Activated naive CD8-positive, alpha-beta T cell (primary cell): ENCODE data around the gene CDC6.

Source experiments
- H3K27ac Mint-ChIP-seq: one replicate; pipeline ENCODE4 v1.8.0; 2021; ENCODE audit warnings: mixed read lengths
- H3K27me3 Mint-ChIP-seq: one replicate; pipeline ENCODE4 v1.8.0; 2021; ENCODE audit warnings: mixed read lengths
- H3K36me3 Mint-ChIP-seq: one replicate; pipeline ENCODE4 v1.8.0; 2021; ENCODE audit warnings: mixed read lengths
- H3K4me1 Mint-ChIP-seq: one replicate; pipeline ENCODE4 v1.8.0; 2021; ENCODE audit warnings: low read depth, mixed read lengths
- H3K4me3 Mint-ChIP-seq: one replicate; pipeline ENCODE4 v1.8.0; 2021; ENCODE audit warnings: mild to moderate bottlenecking, mixed read lengths
- H3K9me3 Mint-ChIP-seq: one replicate; pipeline ENCODE4 v1.8.0; 2021; ENCODE audit warnings: low read depth, mixed read lengths

The CDC6 gene

DNA sequence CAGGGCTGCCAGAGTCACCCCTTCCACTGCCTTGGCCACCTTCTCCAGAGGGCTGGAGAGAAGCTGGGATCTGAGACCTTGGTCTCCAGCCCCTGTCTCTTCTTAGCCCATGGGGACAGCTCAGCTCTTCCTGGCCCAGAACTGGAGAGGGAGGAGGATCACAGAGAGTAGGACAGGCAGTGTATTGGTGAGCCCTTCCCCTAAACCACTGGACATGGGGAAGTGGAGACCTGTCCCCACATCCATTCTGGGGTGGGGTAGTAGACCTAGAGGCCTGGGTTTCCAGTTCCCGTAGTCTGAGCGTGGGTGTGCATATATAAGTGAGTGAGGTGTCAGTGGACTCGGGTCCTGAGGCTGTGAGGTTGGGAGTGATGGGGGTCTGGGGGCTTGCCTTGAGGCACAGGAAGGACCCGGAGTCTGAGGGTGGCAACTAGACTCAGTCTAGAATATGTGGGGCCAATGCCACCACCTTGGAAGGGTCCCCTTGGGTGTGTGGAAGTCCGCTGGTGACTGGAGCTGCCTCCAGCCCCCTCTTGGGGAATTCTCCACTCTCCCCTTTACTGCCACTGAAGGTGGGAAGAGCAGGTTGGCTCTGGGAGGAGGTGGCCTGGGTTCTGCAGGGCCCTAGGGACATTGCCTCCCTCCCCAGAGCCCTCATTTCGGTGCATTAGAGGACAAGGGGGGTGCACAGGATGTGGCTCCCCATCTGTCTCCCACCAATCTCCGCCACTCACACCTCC, 56.9 kb downstream of the CDC6 start:
- peak overlapping the region; percentile 74 for H3K27ac Mint-ChIP-seq
- H3K4me3 Mint-ChIP-seq: peak overlapping the region; percentile 78
- peaks cover 78% of the 10 kb centered on the region for H3K4me1 Mint-ChIP-seq
- no peaks in the 10 kb centered on the region for H3K9me3 Mint-ChIP-seq
- no peaks in the 10 kb centered on the region for H3K27me3 Mint-ChIP-seq
- H3K36me3 Mint-ChIP-seq: peaks cover 5% of the 10 kb centered on the region

DNA sequence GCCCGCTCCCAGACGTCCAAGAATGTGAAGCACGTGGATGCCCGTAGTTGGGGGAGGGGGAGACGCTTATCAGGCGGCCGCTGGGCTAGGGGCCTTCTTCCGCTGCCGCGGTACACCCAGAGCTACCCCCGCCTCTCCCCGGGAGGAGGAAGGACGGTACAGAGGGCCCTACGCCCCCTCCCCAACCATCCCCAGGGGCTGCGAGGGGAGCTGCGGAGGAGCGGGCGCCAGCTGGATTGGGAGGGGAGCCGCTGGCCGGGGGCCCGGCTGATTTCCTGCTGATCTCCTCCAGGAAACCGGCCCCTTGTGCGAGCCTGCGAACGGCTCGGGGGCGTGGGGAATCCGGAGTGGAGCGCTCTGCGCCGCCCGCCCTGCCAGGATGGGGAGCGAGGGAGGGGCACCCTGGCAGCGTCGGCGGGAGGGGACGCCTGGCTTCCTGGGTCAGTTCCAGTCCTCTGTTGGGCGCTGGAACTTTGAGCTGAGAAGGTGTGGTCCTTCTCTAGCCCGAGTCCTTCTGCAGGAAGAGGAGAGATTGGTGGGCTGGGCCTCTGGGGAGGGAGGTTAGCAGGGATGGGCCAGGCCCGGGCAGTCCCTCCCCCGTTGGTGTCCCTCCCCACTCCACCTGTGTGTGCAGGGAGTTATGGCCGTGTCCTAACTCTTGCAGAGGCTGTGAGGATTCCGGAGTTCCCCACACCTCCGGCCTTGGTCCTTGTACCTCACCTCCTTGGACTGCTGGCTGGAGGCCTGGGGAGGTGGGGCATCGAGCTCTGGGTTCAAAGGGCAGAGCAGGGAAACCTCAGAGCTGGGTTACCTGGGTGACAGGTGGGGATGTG, 57.7 kb downstream of the CDC6 start:
- Mint-ChIP-seq H3K36me3 (peaks cover 2% of the 10 kb centered on the region), H3K4me3 (peak overlapping the region; percentile 78), H3K27me3 (no peaks in the 10 kb centered on the region), H3K9me3 (no peaks in the 10 kb centered on the region), H3K27ac (peak overlapping the region; percentile 74), H3K4me1 (peaks cover 76% of the 10 kb centered on the region)

DNA sequence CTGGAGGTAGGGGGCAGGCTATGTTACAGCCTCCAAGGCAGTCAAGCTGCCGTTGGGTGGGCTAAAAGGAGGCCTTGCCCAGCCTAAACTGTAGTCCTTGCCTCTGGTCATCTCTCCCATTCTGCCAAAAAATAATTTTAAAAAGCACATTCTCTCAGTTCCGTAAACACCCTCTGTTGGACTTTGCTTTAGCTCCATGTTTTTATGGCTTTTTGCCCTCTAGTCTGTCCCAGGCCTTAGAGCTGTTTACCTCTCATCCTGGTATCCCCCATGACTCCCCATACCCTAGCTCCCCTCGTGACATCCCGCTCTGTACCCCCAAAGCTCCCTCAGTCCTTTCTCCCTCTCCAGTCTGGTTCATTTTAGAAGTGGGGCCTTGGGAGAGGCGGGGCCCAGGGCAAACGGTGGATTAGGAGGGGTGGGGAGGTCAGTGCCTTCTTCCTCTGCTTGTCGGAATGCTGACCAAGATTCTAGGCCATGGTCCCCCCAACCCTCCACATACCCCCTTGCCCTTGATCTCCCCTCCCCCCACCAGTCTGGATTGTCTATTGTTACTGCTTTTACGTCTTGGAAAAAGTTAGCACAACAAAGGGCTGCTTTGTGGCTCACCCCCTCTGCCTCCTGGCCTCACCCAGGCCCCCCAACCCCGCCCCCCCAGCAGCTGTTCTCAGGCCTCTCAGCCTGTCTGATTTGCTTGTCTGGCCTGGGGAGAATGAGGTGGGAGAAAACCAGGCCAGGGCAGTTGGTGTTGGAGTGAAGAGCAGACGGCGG, 58.5 kb downstream of the CDC6 start:
- Mint-ChIP-seq H3K36me3 (no peaks in the 10 kb centered on the region), H3K9me3 (no peaks in the 10 kb centered on the region), H3K27me3 (no peaks in the 10 kb centered on the region), H3K27ac (peak overlapping the region; percentile 64), H3K4me3 (peak overlapping the region; percentile 67), H3K4me1 (peaks cover 68% of the 10 kb centered on the region)

DNA sequence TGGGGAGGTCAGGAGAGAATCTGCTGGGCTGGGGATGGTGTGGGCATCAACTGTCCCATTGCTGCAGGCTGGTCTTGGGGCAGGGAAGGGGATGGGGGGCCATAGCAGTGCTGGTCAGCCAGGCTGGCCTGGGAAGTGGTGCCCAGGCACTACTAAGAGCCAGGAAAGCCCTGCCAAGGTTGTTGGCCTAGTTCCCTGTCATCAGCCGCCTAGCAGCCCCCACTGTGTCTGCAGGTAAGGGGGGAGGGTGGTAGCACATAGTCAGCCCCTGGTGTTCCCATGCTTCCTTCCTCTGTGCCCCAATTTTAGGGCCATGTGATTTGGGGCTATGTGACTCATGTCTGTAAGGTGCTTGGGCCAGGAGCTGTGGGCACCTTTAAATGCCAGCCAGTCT, 59.1 kb downstream of the CDC6 start:
- Mint-ChIP-seq H3K9me3 (no peaks in the 10 kb centered on the region), H3K4me1 (peaks cover 69% of the 10 kb centered on the region), H3K27me3 (no peaks in the 10 kb centered on the region), H3K4me3 (peak overlapping the region; percentile 42), H3K27ac (peak overlapping the region; percentile 41), H3K36me3 (no peaks in the 10 kb centered on the region)

DNA sequence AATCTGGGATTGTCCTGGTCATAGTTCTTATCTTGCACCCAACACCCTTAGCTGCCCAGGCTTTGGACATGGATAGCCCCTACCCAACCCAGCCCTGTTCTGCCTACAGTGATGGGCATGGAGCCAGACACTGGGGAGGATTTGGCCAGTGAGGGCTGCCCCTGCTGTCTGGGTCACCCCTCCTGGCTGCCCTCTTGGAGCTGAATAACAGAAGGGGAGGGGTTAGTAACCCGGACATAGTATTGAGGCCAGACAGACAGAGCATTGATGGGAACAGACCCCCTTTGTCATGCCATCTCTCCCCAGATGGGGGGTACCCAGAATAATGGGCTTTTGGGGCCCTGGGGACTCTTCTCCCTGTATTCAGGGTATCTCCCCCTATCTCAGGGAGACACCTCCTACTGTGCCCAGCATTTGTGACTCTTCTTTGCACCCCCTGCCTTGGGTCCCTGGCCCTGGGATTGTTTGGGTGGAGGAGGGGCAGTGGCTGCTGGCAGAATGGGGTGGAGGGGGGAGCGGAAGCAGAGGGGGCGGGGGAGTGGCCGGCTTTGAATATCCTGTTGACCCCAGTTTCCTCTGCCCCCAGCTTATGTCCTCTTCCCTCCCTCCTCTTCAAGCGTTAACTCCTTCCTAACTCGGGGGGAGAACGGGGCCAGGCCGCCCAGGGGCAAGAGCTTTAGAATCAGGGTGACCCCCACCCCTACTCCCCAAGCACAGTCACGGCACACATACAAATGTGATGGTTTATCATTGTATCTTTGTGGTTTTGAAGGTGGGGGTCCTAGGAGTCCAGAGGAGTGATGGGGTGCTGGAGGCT, 59.8 kb downstream of the CDC6 start:
- Mint-ChIP-seq H3K27ac (peak overlapping the region; percentile 41), H3K36me3 (peaks cover 4% of the 10 kb centered on the region), H3K4me3 (peak overlapping the region; percentile 27)

DNA sequence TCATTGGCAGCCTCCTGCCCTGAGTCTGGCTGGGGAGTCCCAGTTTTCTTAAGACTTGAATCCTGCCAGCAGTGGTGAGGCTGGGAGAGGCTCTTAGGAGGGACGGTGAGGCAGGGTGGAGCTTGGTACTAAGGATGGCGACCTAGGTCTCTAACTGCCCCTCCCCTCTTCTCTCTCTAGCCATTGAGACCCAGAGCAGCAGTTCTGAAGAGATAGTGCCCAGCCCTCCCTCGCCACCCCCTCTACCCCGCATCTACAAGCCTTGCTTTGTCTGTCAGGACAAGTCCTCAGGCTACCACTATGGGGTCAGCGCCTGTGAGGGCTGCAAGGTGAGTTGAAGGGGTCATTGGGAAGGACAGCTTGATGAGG, 60.4 kb downstream of the CDC6 start:
- peaks cover 5% of the 10 kb centered on the region for H3K36me3 Mint-ChIP-seq
- H3K4me3 Mint-ChIP-seq: peak overlapping the region; percentile 27
- H3K27me3 Mint-ChIP-seq: no peaks in the 10 kb centered on the region
- no peaks in the 10 kb centered on the region for H3K9me3 Mint-ChIP-seq
- peaks cover 74% of the 10 kb centered on the region for H3K4me1 Mint-ChIP-seq
- H3K27ac Mint-ChIP-seq: peak overlapping the region; percentile 22

More for the DNA sequence above, 59.8 kb downstream of the CDC6 start:
- no peaks in the 10 kb centered on the region for H3K27me3 Mint-ChIP-seq
- no peaks in the 10 kb centered on the region for H3K9me3 Mint-ChIP-seq
- peaks cover 74% of the 10 kb centered on the region for H3K4me1 Mint-ChIP-seq

DNA sequence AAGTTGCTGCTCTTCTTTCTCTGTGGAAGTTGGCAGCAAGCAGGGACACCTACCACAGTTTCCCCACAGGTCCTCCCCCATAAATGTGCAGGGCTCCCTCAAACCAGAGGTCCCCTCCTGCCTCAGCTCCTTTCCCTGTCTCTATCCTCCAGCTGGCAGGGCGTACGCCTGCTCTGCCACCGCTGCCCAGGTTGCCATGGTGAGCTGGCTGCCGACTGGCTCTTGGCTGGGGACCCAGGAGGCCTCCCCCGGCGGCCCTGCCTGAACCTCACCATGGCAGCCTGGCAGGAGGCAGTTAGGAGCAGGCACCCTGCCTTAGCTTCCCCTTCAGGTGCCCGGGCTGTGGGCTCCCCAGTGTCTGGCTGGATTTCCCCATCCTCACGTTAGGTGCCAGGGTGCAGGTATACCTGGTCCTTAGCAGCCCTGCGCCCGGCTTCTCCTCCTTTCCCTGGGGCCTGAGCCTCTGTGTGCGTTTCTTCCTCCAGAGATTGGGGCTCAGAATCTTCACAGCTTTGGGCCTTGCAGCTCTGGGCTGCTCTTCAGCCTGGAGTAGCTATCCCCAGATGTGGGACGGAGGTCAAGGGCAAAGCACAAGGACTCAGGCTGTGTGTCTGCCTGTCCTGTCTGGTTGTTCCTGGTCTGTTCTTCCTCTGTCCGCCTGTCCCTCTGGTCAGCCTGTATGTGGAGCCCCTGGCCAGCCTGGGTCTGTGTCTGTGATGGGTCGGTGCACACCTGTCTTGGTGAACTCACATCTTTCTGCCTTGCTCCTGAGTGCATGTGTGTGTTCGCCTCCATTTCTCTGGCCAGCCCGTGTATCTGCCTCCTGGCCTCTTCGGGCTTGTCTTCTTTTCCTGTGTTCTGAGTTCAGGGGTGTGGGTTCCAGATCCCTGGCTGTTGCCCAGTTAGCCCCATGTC, 61.1 kb downstream of the CDC6 start:
- Mint-ChIP-seq H3K27ac (peak overlapping the region; percentile 61), H3K9me3 (no peaks in the 10 kb centered on the region), H3K27me3 (no peaks in the 10 kb centered on the region), H3K4me1 (peaks cover 68% of the 10 kb centered on the region), H3K36me3 (peaks cover 5% of the 10 kb centered on the region), H3K4me3 (no peak overlapping the region)

DNA sequence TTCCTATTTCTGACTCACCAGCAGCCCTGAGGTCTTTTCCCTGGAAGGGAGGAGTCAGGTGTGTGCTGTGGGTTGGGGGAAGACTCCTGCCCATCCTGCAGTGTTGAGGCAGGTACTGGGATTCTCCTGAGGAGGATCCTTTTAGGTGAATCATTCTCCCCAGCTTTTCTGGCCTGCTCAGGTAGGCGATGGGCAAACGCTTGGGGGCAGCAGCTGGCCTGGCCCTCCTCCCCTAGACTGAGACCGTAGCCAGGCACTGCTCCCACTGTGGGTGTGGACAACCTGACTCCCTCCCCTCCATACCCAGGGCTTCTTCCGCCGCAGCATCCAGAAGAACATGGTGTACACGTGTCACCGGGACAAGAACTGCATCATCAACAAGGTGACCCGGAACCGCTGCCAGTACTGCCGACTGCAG, 61.8 kb downstream of the CDC6 start:
- Mint-ChIP-seq H3K9me3 (no peaks in the 10 kb centered on the region), H3K27ac (peak overlapping the region; percentile 61), H3K4me3 (no peak overlapping the region), H3K36me3 (peaks cover 5% of the 10 kb centered on the region), H3K4me1 (peaks cover 62% of the 10 kb centered on the region), H3K27me3 (no peaks in the 10 kb centered on the region)

DNA sequence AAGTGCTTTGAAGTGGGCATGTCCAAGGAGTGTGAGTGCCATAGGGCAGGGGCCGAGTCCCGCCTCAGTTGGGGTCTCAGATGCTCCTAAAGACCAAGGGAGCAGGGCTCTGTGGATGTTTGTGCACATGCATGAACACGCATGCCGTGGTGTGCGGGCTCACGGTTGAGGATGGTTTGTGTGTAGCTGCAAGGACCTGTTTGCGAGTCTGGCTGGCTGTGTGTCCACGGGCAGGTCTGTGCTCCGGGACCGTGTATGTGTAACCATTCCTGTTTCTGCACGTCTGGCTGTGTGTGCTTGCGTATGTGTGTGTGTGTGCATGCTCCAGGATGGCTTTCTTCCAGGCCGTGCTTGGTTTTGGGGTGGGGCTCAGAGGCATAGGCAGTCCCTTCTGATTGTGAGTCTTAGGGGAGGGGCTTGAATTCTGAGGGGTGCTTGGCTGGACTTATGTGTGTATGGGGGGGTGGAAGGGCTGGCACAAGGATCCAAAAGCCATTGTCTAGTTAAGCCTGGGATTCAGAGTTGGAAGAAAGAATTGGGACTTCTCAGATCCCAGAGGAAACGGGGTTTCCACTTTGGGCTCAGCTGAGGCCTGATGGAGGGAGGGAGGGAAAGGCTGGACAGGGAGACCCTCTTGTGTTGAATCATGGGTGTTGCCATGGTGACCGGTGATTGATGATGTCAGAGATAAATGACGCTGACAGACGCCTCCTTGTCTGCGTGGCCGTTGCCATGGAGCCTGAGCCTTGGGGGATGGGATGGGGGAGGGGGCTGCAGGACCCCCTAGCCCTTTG, 62.4 kb downstream of the CDC6 start:
- no peak overlapping the region for H3K27ac Mint-ChIP-seq
- H3K9me3 Mint-ChIP-seq: no peaks in the 10 kb centered on the region
- peaks cover 55% of the 10 kb centered on the region for H3K4me1 Mint-ChIP-seq
- H3K36me3 Mint-ChIP-seq: peaks cover 5% of the 10 kb centered on the region
- H3K4me3 Mint-ChIP-seq: no peak overlapping the region
- no peaks in the 10 kb centered on the region for H3K27me3 Mint-ChIP-seq

DNA sequence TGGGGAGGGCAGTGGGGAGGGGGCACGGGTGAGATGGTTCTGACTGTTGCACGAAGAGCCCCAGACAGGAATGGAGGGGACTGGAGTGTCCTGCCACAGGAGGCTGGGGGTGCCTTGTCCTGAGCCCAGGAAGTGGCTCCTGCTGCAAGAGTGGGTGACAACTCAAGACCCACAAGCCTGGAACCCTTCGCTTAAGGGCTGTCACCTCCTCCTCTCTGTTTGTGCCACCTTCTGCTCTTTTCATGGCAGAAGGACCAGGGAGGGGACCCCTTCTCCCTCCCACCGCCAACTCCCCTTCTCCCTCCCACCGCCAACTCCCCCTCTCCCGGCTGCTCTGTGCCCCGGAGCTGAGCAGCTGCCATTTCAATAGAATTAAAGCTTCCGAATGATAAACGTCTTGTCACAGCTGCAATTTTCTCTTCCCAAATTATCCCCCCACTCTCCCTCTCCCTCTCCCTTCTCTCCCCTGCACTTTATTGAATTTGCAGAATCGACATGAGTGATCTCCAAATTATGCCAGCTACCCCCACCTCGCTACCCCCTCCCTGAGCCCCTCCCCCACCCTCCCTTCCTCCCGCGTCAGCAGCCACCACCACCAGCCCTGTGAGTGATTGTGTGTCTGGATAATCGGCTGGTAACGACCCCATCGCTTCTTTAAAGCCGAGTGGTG, 63.1 kb downstream of the CDC6 start:
- H3K36me3 Mint-ChIP-seq: peaks cover 5% of the 10 kb centered on the region
- no peak overlapping the region for H3K4me3 Mint-ChIP-seq
- no peaks in the 10 kb centered on the region for H3K27me3 Mint-ChIP-seq
- H3K27ac Mint-ChIP-seq: no peak overlapping the region
- H3K9me3 Mint-ChIP-seq: no peaks in the 10 kb centered on the region
- H3K4me1 Mint-ChIP-seq: peaks cover 52% of the 10 kb centered on the region

DNA sequence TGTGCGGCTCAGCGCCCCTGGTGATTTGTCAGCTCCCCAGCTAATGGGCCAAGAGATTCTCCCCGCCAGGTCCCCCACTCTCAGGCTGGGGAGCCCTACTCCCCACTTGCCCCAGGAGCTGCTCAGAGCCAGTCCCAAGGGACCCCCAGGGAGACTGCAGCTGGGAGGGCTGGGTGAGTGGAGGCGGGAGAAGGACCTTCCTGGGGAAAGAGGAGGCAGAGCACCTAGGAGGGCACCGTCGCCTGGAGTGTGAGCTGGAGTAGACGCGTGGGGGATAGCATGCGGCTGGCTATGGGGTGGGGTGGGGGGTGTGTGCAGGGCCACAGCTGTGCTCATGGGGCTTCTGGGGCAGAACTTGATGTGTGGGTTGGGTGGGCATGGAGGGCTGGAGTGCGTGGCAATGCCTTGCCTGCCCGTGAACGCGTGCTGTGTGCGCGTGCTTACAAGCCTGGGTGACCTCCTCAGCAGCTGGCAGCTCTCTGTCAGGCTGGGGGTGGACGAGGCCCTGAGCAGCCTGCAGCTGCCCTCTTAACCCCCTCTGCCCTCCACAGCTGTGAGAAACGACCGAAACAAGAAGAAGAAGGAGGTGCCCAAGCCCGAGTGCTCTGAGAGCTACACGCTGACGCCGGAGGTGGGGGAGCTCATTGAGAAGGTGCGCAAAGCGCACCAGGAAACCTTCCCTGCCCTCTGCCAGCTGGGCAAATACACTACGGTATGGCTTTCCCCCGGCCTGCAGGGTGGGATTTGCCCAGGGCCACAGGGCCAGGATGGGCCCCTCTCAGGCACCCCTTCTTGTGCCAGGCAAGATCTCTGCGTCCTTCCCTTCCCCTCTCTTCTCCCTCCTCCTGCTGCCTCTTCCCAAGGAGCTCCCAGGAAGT, 63.9 kb downstream of the CDC6 start:
- Mint-ChIP-seq H3K27me3 (no peaks in the 10 kb centered on the region), H3K4me1 (peaks cover 45% of the 10 kb centered on the region), H3K27ac (no peak overlapping the region), H3K4me3 (no peak overlapping the region), H3K36me3 (peaks cover 5% of the 10 kb centered on the region), H3K9me3 (no peaks in the 10 kb centered on the region)

DNA sequence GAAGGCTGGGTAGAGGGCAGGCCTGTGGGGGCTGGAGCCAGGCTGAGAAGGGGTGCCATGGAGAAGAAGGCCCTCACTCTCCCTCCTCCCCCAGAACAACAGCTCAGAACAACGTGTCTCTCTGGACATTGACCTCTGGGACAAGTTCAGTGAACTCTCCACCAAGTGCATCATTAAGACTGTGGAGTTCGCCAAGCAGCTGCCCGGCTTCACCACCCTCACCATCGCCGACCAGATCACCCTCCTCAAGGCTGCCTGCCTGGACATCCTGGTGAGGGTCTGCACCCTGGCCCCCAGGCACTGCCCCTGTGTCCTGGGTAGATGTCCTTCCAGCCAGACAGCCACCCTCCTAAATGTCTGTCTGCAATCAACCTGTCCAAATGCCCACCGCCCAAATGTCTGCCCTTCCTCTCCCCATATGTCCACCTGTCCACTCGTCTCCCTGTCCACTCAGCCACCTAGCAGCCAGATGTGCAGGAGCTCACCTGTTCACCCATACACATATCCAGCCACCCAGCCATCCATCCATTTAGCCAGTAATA, 64.6 kb downstream of the CDC6 start:
- no peak overlapping the region for H3K4me3 Mint-ChIP-seq
- no peaks in the 10 kb centered on the region for H3K27me3 Mint-ChIP-seq
- H3K9me3 Mint-ChIP-seq: no peaks in the 10 kb centered on the region
- H3K4me1 Mint-ChIP-seq: peaks cover 38% of the 10 kb centered on the region
- H3K36me3 Mint-ChIP-seq: peaks cover 5% of the 10 kb centered on the region
- H3K27ac Mint-ChIP-seq: peak overlapping the region; percentile 82
